Measurements from ENCODE around the gene KCND3.

KCND3 gene

DNA sequence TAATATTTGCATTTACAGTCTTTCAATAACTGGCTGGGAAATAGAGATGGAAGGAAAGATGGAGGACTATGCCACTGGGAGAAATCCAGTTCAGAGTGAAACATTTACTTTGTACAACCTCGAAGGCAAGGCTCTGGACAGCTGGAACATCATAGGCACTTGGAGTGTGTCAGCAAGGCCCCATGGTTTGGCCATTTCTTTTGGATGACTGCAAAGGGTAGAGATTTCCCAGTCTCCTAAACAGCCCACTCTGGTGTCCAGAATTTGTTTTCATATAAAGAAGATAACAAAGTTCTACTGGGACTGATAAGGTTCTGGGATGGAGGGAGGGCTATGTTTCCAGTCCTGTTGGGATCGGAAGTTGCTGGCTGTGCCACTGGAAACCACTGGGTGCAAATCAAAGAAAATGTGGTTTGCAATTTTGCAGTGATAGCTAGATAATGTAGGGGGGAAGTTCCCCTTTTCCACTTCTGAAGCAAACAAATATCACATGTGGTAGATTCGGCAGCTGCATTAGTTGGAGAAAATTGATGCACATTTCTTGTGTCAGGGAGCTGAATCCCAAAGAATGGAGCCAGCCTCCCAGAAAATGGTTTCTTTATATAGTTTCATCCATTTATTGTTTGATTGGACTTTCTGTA, 16.2 kb downstream of the KCND3 start:
- TF ChIP-seq, protein P1, sequence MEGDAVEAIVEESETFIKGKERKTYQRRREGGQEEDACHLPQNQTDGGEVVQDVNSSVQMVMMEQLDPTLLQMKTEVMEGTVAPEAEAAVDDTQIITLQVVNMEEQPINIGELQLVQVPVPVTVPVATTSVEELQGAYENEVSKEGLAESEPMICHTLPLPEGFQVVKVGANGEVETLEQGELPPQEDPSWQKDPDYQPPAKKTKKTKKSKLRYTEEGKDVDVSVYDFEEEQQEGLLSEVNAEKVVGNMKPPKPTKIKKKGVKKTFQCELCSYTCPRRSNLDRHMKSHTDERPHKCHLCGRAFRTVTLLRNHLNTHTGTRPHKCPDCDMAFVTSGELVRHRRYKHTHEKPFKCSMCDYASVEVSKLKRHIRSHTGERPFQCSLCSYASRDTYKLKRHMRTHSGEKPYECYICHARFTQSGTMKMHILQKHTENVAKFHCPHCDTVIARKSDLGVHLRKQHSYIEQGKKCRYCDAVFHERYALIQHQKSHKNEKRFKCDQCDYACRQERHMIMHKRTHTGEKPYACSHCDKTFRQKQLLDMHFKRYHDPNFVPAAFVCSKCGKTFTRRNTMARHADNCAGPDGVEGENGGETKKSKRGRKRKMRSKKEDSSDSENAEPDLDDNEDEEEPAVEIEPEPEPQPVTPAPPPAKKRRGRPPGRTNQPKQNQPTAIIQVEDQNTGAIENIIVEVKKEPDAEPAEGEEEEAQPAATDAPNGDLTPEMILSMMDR (IDR thresholded peaks at IDR 0.05; ENCODE audit: low read length, missing control alignments): no peak
- no peak overlapping the region for H3K4me3 ChIP-seq (replicated peaks; ENCODE audit: low read depth, low read length)
- no peak for DNase-seq (ENCODE audit: low read depth)

DNA sequence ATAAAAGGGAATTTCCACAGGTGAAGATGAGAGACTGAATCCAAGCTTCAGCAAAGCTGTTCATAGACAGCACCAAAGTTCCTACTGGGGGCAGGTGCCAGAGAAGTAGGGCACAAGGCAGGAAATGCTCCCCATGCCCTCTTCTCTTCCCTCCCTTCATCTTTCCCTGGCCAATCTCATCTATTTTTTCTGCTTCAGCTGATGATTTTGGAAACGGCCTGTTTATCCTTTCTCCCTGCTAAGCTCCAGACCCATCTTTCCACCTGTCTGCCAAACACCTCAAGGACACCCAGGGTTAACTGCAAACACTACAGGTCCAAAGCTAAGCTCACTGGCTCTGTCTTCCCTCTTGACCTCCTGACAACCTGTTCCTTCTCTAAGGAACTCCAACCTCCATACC, 18.1 kb downstream of the KCND3 start:
- TF ChIP-seq, protein P1 (IDR thresholded peaks at IDR 0.05; ENCODE audit: low read length, missing control alignments): no peak
- H3K4me3 ChIP-seq (replicated peaks; ENCODE audit: low read depth, low read length): no peak overlapping the region
- DNase-seq (ENCODE audit: low read depth): no peak

DNA sequence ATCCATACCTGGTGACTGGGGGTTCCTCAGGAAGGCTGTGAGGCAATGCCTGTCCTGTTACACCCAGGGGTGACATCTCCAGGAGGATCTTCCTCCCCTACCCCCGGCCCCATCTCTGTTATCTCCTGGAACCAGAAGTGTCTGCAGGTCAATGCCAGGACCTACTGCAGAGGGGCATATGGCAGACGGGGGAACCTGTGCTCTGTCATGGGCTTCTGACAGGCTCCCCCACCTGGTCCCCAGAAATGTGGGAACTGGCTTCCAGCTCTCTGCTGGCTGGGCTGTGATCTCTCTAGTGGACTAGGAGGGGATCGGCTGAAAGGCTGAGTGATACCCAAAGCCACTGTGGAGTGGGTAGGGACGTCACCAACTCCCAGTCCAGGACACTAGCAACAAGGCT, 21.0 kb downstream of the KCND3 start:
- H3K4me3 ChIP-seq (replicated peaks; ENCODE audit: low read depth, low read length): no peak overlapping the region
- DNase-seq (ENCODE audit: low read depth): no peak
- TF ChIP-seq, protein P1 (IDR thresholded peaks at IDR 0.05; ENCODE audit: low read length, missing control alignments): no peak

DNA sequence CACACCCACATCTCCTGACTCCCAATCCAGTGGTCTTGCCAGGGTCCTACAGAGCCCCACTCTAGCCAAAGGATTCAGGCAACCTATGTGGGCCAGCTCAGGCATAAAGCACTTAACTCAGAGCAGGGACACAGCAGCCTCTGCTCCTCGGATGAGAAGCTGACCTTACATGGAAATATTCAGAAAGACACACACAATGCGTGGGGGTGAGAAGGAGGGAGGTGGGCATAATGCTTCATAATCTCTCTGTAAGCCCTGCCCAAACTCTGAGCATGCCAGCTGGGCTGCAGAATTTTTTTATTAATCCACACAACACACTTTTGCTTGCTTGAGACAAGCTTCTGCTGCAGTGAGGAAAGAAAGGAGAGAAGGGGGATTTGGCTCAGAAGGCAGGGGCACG, 21.6 kb downstream of the KCND3 start:
- TF ChIP-seq, protein P1 (IDR thresholded peaks at IDR 0.05; ENCODE audit: low read length, missing control alignments): no peak

DNA sequence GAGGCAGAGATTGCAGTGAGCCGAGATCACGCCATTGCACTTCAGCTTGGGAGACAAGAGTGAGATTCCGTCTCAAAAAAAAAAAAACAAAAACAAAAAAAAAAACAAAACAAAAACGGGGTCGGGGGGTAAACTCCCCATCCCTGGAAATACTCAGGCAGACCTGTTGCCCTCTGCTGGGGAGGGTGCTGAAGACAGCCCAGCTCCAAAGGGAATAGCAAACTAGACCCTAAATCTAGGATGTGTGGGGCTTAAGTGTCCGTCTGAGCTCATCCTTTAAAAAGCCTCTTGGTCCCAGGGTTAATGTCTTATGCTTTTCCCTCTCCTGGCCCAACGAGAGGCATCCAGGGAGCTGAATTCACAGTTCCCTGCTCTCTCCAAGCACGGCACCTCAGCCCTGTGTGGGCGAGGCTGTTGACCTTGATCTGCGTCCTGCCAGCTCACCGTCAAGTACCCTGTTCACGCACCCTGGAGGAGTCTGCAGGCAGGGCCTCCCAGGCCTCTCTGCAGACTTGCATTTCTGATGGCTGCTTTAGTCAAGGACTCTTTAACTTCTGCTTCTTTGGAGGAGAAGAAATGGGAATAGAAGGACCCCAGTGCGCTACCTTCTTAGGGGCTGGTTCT, 22.3 kb downstream of the KCND3 start:
- TF ChIP-seq, protein P1 (IDR thresholded peaks at IDR 0.05; ENCODE audit: low read length, missing control alignments): no peak
- DNase-seq (ENCODE audit: low read depth): no peak

More for the DNA sequence above, 21.6 kb downstream of the KCND3 start:
- no peak for DNase-seq (ENCODE audit: low read depth)
- no peak overlapping the region for H3K4me3 ChIP-seq (replicated peaks; ENCODE audit: low read depth, low read length)

DNA sequence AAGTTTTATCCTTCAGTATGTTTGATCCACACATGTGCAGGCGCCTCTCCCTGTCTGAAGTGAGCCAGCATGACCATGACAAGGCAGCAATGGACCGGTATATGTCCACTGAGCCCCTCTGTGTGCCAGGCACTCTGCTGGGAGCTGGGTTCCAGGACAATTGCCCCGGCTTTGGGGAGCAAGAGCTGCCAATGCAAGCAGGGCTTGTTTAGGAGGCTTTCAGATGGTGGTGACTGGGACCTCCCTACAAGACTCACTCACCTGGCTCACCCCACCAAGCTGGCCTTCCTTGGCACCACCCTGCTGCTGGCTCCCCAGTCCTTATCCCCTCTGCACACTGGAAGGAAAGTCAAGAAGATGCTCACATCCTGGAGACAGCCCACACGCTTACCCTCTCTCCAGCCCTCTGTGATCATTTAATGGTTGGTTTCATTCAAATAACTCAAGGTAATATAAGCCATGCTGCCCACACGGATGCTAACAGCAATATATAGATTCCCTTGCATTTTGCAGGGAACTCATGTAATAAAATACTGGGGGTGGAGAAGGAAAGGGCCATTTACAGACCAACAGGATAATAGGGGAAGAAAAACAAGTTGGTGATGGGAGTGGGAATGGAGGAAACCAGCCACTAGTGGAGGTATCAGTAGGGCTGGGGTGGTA, 23.6 kb downstream of the KCND3 start:
- no peak overlapping the region for H3K4me3 ChIP-seq (replicated peaks; ENCODE audit: low read depth, low read length)
- no peak for DNase-seq (ENCODE audit: low read depth)
- TF ChIP-seq, protein P1 (IDR thresholded peaks at IDR 0.05; ENCODE audit: low read length, missing control alignments): no peak

More for the DNA sequence above, 22.3 kb downstream of the KCND3 start:
- H3K4me3 ChIP-seq (replicated peaks; ENCODE audit: low read depth, low read length): no peak overlapping the region
